Measurements from ENCODE around the gene GRIN2A.

GRIN2A gene

GRCh38 chr16:9757687-9758086 is 424.5 kb downstream of the GRIN2A start:
- no peak for DNase-seq (ENCODE audit: low read depth)

GRCh38 chr16:9756434-9756833 is 425.8 kb downstream of the GRIN2A start:
- DNase-seq (ENCODE audit: low read depth) = no peak

- no peak for DNase-seq (ENCODE audit: low read depth)
Observed at GRCh38 chr16:9755081-9755480, 427.1 kb downstream of the GRIN2A start.

GRCh38 chr16:9741776-9742175 is 440.5 kb downstream of the GRIN2A start:
- DNase-seq (ENCODE audit: low read depth) = no peak

DNA sequence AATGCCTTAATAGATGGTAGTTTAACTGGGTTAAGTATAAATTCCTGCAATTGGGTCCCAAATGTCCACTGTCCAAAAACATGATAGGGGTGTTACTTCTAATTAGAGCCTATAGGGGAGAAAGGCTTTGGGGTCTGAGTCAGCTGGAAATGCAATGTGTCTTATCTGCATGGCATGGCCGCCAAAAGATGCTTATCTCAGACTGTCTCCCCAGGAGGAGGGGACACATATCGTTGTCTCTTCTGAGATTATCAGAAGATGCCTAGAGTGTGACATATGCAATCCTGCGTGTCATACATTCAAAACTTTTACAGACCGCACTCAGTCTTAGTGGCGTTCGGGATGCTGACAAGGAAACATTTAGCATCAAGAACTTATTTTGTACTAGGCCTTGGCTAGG is 442.9 kb downstream of the GRIN2A start:
- DNase-seq (ENCODE audit: low read depth) = no peak

DNA sequence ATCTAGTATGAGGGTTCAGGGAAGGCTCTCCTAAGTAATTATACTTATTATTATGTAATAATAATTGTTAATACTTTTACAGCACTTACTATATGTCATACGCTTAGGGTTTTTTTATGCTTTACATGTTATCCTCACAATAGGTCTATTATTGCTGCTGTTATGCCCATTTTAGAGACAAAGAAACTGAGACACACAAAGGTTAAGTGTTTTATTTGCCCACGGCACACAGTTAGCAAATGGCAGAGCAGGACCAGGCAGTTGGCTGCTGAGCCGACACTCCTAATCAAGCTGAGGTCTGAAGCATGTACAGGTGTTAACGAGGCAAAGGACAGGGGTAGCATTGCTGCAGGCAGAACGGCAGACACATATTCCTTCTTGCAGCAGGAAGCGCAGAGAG is 443.5 kb downstream of the GRIN2A start:
- DNase-seq (ENCODE audit: low read depth) = no peak

- no peak for DNase-seq (ENCODE audit: low read depth)
Observed at GRCh38 chr16:9736547-9736946, 445.7 kb downstream of the GRIN2A start.

DNA sequence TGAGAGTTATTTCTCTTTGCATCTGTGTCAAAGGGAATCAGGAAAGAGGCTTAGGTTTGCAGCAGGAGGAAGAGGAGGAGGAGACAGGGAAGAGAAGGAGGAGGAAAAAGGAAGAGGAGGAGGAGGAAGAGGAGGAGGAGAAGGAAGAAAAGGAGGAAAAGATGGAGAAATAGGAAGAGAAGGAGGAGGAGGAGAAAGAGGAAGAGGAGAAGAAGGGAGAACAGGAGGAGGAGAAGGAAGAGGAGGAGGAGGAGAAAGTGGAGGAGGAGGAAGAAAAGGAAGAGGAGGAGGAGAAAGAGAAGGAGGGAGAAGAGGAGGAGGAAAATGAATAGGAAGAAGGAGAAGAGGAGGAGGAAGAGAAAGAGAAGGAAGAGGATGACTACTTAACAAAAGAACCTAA is 459.1 kb downstream of the GRIN2A start:
- DNase-seq (ENCODE audit: low read depth) = no peak

GRCh38 chr16:9713907-9714306 is 468.3 kb downstream of the GRIN2A start:
- DNase-seq (ENCODE audit: low read depth) = no peak

DNA sequence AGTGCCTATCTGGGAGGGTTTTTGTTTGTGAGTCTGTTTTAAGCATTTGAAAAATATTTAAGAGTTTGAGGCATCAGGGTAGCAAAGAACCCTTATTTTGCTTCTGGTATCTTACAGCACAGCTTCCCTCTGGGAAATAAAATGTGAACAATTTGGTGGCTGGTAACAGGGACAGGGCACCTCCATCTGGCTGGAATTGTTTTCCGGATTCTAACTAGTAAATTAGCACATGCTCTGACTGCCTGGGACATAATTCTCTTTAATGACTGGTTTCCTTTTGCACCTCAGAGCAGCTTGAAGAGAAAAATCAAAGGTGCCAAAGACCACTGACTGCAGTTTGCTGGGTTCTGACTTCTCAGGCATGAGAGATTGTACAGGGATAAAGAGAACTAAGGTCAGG is 469.1 kb downstream of the GRIN2A start:
- DNase-seq (ENCODE audit: low read depth) = no peak

DNA sequence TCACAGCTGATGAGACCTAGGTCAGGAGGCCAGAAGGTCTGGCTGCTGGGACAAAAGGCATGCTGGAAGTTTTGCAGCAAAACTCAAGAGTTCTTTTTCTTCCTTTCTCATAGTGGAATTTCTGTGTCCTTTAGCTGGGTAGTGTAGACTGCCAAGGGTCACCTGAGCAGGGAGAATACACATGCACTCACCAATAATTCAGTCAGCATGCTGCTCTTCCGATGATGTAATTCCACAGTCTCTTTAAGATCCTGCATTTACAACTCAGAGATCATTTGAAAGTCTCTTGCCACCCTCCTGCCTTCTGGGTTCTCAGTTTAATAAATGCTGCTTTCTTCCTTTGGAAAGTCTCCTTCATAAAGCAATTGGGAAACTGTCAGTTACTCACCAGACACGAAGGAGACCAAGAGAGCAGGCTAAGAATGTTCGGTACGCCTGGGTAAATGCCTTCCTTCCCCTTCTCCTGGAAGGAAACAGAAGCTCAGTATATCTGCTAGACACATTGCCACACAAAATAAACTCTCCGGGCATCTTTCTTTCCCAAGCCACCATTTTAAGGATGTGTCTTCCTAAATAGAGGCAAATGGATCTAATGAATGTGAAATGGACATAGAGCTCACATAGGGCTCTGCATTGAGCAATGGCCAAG is 473.1 kb downstream of the GRIN2A start:
- DNase-seq (ENCODE audit: low read depth) = no peak

DNA sequence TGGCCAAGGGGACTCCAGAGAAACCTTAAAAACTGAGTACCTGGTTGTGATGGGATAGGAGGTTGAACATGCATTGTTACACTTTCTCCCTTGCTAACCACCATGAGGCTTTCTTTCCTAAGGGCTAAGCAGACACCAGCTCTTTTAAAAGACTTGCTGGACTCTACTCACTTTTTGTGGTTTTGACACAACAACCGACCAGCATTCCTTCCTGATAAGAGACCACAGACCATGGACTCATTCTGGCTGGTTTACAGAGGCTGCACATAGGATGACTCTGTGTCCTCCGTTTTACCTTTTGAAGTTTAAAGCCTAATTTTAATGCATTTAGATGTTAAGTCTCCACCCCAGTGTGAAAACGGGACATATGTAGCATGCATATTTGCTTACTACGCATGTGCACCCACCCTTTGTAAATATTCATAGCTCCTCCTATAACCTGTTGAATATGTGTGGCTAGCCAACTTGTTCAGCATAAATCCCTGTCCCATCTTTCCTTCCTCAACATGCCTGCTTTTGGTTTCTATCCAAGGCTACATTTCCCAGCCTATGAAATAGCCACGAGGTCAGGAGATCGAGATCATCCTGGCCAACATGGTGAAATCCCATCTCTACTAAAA is 475.9 kb downstream of the GRIN2A start:
- DNase-seq (ENCODE audit: low read depth) = no peak

- DNase-seq (ENCODE audit: low read depth) = no peak
Observed at GRCh38 chr16:9703731-9704130, 478.5 kb downstream of the GRIN2A start.
